GM19023 (cell line): Measurements from ENCODE around the gene RGS16.
A peak's percentile ranks its signal among the peaks of the same experiment; 100 is the strongest.

ENCODE experiments used
- ATAC-seq: cut with Tn5 transposase; IDR thresholded peaks from one replicate; pipeline ENCODE4 v1.9.1; 2021; ENCODE audit warnings: mild to moderate bottlenecking, moderate library complexity; ENCODE audit not compliant: unreplicated experiment

RGS16 gene

GRCh38 chr1:182610606-182611194 is 6.5 kb upstream of the RGS16 start:
- no peak for ATAC-seq

- ATAC-seq: no peak
Measured at GRCh38 chr1:182608845-182609610, 4.8 kb upstream of the RGS16 start.

- ATAC-seq: no peak
Measured at GRCh38 chr1:182608236-182608635, 4.0 kb upstream of the RGS16 start.

GRCh38 chr1:182607566-182607965 is 3.4 kb upstream of the RGS16 start:
- ATAC-seq: no peak

- ATAC-seq: peak; percentile 10
Measured at GRCh38 chr1:182603646-182604174, 479 bp downstream of the RGS16 start.

GRCh38 chr1:182602935-182603645 is 1.1 kb downstream of the RGS16 start:
- ATAC-seq: no peak

- ATAC-seq: no peak
Measured at GRCh38 chr1:182601913-182602312, 2.3 kb downstream of the RGS16 start.

- ATAC-seq: no peak
Measured at GRCh38 chr1:182601416-182601786, 2.8 kb downstream of the RGS16 start.

GRCh38 chr1:182600745-182601415 is 3.3 kb downstream of the RGS16 start:
- ATAC-seq: no peak

GRCh38 chr1:182600036-182600713 is 4.0 kb downstream of the RGS16 start:
- ATAC-seq: no peak

- ATAC-seq: no peak
Measured at GRCh38 chr1:182599339-182599738, 4.8 kb downstream of the RGS16 start.

- no peak for ATAC-seq
Measured at GRCh38 chr1:182598296-182598695, 5.9 kb downstream of the RGS16 start.

GRCh38 chr1:182596934-182597333 is 7.3 kb downstream of the RGS16 start:
- no peak for ATAC-seq

- ATAC-seq: no peak
Measured at GRCh38 chr1:182595641-182596240, 8.4 kb downstream of the RGS16 start.

- ATAC-seq: no peak
Measured at GRCh38 chr1:182589931-182590330, 14.3 kb downstream of the RGS16 start.

- no peak for ATAC-seq
Measured at GRCh38 chr1:182589520-182589919, 14.7 kb downstream of the RGS16 start.

- ATAC-seq: peak; percentile 84
Measured at GRCh38 chr1:182588500-182589396, 15.4 kb downstream of the RGS16 start, which contains the start of gene RNASEL. TSS of gene RNASEL (minus strand) at chr1:182589256. CDS start at chr1:182586806, 2,450 bp downstream.

- ATAC-seq: no peak
Measured at GRCh38 chr1:182587666-182588499, 16.3 kb downstream of the RGS16 start.
